PC-9 (cell line): ENCODE data around the gene BCL2L11.

Experiments used
- EZH2 ChIP-seq: fragments of 200-600 bp; sonication (generic); IDR thresholded peaks from 2 replicates; pipeline ENCODE4 v1.8.0; 2017; ENCODE audit warnings: antibody characterized with exemption, low read depth
- TF ChIP-seq, protein P1 (sequence below): fragments of 200-600 bp; sonication (generic); conservative IDR thresholded peaks from 2 replicates; pipeline ENCODE4 v1.6.1; 2017; ENCODE audit warnings: mixed run types, antibody characterized with exemption, mild to moderate bottlenecking, moderate library complexity

DNA sequence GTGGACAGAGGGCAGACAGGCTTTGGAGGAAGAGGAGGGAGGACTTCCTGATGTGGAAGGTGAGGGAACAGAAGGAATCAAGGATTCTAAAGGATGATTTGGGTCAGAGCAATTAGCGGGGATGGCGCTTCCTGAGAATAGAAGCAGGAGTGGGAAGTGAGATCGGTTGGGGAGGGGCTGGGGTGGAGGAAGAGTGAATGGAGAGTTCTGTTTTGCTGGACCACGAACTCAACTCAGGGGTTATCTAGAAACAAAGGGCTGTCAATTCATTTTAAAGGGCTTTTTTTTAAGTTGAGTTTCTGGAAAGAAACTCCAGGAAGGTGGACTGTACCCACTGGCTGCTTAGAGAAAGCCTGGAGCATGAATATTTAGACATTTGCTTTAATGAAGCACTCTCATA, 54.9 kb downstream of the BCL2L11 start:
- TF ChIP-seq, protein P1, sequence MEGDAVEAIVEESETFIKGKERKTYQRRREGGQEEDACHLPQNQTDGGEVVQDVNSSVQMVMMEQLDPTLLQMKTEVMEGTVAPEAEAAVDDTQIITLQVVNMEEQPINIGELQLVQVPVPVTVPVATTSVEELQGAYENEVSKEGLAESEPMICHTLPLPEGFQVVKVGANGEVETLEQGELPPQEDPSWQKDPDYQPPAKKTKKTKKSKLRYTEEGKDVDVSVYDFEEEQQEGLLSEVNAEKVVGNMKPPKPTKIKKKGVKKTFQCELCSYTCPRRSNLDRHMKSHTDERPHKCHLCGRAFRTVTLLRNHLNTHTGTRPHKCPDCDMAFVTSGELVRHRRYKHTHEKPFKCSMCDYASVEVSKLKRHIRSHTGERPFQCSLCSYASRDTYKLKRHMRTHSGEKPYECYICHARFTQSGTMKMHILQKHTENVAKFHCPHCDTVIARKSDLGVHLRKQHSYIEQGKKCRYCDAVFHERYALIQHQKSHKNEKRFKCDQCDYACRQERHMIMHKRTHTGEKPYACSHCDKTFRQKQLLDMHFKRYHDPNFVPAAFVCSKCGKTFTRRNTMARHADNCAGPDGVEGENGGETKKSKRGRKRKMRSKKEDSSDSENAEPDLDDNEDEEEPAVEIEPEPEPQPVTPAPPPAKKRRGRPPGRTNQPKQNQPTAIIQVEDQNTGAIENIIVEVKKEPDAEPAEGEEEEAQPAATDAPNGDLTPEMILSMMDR: no peak
- TF ChIP-seq EZH2: no peak
